Kidney (tissue), 14 donors: ENCODE data around the gene NHLH2. TPM values are rescaled to one million over a fixed set of nuclear protein-coding genes. Genes with fewer than 3 reads are reported as not detected.

Experiments
- DNase-seq, 5 donors: peaks; one replicate each; pipeline ENCODE4 v3.0.0-alpha.2; 2013 to 2020
- FAIRE-seq: peaks from 2 replicates; lab custom pipeline; 2012; peaks lifted over from hg19 to GRCh38; lab: Jason Lieb, UNC
- H3K27ac ChIP-seq, 2 donors: one replicate each; pipeline ENCODE4 v1.7.0; 2013; ENCODE audit warnings: low read depth in 2 of 2, low read length in 2 of 2, inconsistent platforms in 1 of 2
- H3K27me3 ChIP-seq: one replicate; pipeline ENCODE4 v1.7.1; 2013; ENCODE audit warnings: low read length, inconsistent platforms; ENCODE audit not compliant: control insufficient read depth, insufficient read depth
- H3K36me3 ChIP-seq, 3 donors: one replicate each; pipeline versions ENCODE4 v1.7.0 to v1.7.1; 2013; ENCODE audit warnings: low read length in 3 of 3, control low read depth in 1 of 3, inconsistent platforms in 1 of 3; ENCODE audit not compliant: insufficient read depth in 3 of 3, control insufficient read depth in 2 of 3
- H3K4me1 ChIP-seq, 3 donors: one replicate each; pipeline versions ENCODE4 v1.7.0 to v1.7.1; 2013; ENCODE audit warnings: low read length in 3 of 3, inconsistent platforms in 1 of 3, low read depth in 1 of 3; ENCODE audit not compliant: control insufficient read depth in 2 of 3, insufficient read depth in 2 of 3
- H3K4me3 ChIP-seq, 3 donors: one replicate each; pipeline versions ENCODE4 v1.7.0 to v1.8.1; 2013; ENCODE audit warnings: low read length in 3 of 3, control low read depth in 1 of 3, inconsistent platforms in 1 of 3
- H3K9ac ChIP-seq, 3 donors: one replicate each; pipeline versions ENCODE4 v1.7.0 to v1.7.1; 2013; ENCODE audit warnings: low read length in 3 of 3, control low read depth in 1 of 3, inconsistent platforms in 1 of 3
- H3K9me3 ChIP-seq, 3 donors: one replicate each; pipeline versions ENCODE4 v1.7.0 to v1.7.1; 2013; ENCODE audit warnings: low read length in 3 of 3, control low read depth in 1 of 3, inconsistent platforms in 1 of 3; ENCODE audit not compliant: control insufficient read depth in 2 of 3, insufficient read depth in 1 of 3
- intact Hi-C: fragments of 100-400 bp; cut with DNase I; formaldehyde crosslinking; loops from one replicate; pipeline ENCODE4 v1.11.1; 2022
- polyA plus RNA-seq: library from polyadenylated mRNA; stranded (reverse); fragments of 350-450 nt; fragmentation: Illumina TruSeq; extraction: RNeasy Lipid Tissue Mini Kit (QIAGEN cat#74804); gene quantifications from one replicate; pipeline ENCODE4 v1.2.3, GENCODE V29; 2014; ENCODE audit warnings: low read depth, low replicate concordance; ENCODE audit not compliant: insufficient read depth
- total RNA-seq: library from RNA; stranded (reverse); fragmentation: NEBNext Ultra II Directional; extraction: Animal tissue kit (Norgen Biotek cat#: 25700); gene quantifications from one replicate; pipeline ENCODE4 v1.2.1, GENCODE V29; 2021
- TF ChIP-seq, protein P1 (sequence below): IDR thresholded peaks from 3 replicates; pipeline ENCODE4 v1.5.1; 2012; ENCODE audit warnings: mild to moderate bottlenecking, moderate library complexity, borderline replicate concordance; ENCODE audit not compliant: insufficient read depth; ENCODE audit errors: extremely low read depth
- donor health status: control.
- donor health status: control.
- donor health status: control.
- donor health status: control.
- donor health status: control.
- donor health status: DM: yes; HTN: yes; CAD: no.
- donor health status: Normal renal cell carcinoma (clear cell type).

NHLH2 gene
- total and polyA plus RNA-seq, 2 donors from 2014 or later: not detected

- TF ChIP-seq, protein P1, sequence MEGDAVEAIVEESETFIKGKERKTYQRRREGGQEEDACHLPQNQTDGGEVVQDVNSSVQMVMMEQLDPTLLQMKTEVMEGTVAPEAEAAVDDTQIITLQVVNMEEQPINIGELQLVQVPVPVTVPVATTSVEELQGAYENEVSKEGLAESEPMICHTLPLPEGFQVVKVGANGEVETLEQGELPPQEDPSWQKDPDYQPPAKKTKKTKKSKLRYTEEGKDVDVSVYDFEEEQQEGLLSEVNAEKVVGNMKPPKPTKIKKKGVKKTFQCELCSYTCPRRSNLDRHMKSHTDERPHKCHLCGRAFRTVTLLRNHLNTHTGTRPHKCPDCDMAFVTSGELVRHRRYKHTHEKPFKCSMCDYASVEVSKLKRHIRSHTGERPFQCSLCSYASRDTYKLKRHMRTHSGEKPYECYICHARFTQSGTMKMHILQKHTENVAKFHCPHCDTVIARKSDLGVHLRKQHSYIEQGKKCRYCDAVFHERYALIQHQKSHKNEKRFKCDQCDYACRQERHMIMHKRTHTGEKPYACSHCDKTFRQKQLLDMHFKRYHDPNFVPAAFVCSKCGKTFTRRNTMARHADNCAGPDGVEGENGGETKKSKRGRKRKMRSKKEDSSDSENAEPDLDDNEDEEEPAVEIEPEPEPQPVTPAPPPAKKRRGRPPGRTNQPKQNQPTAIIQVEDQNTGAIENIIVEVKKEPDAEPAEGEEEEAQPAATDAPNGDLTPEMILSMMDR: no peak
- Histone ChIP-seq H3K27ac (no peak overlapping the region), H3K9me3 (no peaks in the 10 kb centered on the region), H3K27me3 (no peaks in the 10 kb centered on the region), H3K4me1 (no peaks in the 10 kb centered on the region), H3K9ac (no peak overlapping the region), H3K4me3 (no peak overlapping the region), H3K36me3 (no peaks in the 10 kb centered on the region)
- intact Hi-C loops: no loop called here
- no peak for DNase-seq
- no peak for FAIRE-seq
Observed at GRCh38 chr1:115796036-115796435, 44.9 kb downstream of the NHLH2 start.

- no peak overlapping the region for H3K9ac ChIP-seq
- no peaks in the 10 kb centered on the region for H3K27me3 ChIP-seq
- H3K27ac ChIP-seq: no peak overlapping the region
- H3K9me3 ChIP-seq: no peaks in the 10 kb centered on the region
- FAIRE-seq: no peak
- DNase-seq: peak in 1 of 5 donors; percentile 2
- TF ChIP-seq, protein P1: no peak
- intact Hi-C loops: no loop called here
- H3K4me3 ChIP-seq: no peak overlapping the region
- no peaks in the 10 kb centered on the region for H3K36me3 ChIP-seq
- H3K4me1 ChIP-seq: no peaks in the 10 kb centered on the region
Observed at GRCh38 chr1:115794976-115795639, 45.8 kb downstream of the NHLH2 start.

DNA sequence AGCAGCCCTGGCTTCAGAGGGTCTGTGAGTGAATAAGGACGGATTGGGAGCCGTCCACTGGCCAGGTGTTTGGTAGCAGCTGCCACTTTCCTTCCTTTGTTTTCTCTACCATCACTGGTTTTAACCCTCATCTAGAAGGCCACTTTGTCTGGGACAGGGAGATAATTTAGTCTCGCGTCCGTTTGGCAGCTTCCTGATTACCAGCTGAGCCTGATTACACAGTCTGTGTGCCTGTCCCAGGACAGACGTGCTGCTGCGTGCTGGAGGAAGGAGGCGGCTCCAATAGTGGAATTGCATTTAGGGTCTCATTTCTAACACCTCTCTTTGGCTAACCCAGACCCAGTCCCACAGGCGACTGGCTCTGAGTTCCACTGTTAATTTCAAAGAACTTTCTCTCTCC is 47.8 kb downstream of the NHLH2 start:
- Histone ChIP-seq H3K36me3 (no peaks in the 10 kb centered on the region), H3K9ac (no peak overlapping the region), H3K4me1 (no peaks in the 10 kb centered on the region), H3K27ac (no peak overlapping the region), H3K4me3 (no peak overlapping the region), H3K9me3 (no peaks in the 10 kb centered on the region), H3K27me3 (no peaks in the 10 kb centered on the region)
- intact Hi-C loops: no loop called here
- DNase-seq: no peak
- TF ChIP-seq, protein P1: no peak
- FAIRE-seq: no peak

DNA sequence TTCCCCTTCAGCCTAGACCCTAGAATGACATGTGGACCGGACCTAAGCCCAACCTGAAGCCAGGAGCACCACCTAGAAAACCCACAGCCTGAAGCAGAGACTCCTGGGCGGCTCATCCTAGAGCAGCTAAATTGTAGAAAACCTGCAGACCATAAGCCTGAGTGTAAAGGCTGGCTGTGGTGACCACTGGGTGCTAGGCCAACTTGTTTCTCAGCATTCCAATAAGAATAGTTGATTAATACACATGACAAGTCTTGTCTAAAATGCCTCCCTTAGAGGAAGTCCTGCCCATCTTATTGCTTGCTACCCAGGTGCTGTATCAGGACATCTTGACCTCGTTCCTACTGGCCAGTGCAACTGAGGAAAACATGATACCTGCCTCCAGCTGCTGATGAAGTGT is 49.1 kb downstream of the NHLH2 start:
- Histone ChIP-seq H3K4me3 (no peak overlapping the region), H3K27me3 (no peaks in the 10 kb centered on the region), H3K9me3 (no peaks in the 10 kb centered on the region), H3K4me1 (no peaks in the 10 kb centered on the region), H3K27ac (no peak overlapping the region), H3K9ac (no peak overlapping the region), H3K36me3 (no peaks in the 10 kb centered on the region)
- DNase-seq (no peak), FAIRE-seq (no peak)
- intact Hi-C loops: no loop called here
- TF ChIP-seq, protein P1: no peak
